Stimulated activated CD8-positive, alpha-beta memory T cell treated with anti-CD3 and anti-CD28 coated beads, Interleukin-4, amount 100 ng/mL, for 24 hours (primary cell): Measurements from ENCODE around the gene LYAR.

Experiments used
- DNase-seq: peaks from one replicate; pipeline ENCODE4 v3.0.0-alpha.2; 2020; ENCODE audit warnings: low read depth

LYAR gene, protein sequence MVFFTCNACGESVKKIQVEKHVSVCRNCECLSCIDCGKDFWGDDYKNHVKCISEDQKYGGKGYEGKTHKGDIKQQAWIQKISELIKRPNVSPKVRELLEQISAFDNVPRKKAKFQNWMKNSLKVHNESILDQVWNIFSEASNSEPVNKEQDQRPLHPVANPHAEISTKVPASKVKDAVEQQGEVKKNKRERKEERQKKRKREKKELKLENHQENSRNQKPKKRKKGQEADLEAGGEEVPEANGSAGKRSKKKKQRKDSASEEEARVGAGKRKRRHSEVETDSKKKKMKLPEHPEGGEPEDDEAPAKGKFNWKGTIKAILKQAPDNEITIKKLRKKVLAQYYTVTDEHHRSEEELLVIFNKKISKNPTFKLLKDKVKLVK

DNA sequence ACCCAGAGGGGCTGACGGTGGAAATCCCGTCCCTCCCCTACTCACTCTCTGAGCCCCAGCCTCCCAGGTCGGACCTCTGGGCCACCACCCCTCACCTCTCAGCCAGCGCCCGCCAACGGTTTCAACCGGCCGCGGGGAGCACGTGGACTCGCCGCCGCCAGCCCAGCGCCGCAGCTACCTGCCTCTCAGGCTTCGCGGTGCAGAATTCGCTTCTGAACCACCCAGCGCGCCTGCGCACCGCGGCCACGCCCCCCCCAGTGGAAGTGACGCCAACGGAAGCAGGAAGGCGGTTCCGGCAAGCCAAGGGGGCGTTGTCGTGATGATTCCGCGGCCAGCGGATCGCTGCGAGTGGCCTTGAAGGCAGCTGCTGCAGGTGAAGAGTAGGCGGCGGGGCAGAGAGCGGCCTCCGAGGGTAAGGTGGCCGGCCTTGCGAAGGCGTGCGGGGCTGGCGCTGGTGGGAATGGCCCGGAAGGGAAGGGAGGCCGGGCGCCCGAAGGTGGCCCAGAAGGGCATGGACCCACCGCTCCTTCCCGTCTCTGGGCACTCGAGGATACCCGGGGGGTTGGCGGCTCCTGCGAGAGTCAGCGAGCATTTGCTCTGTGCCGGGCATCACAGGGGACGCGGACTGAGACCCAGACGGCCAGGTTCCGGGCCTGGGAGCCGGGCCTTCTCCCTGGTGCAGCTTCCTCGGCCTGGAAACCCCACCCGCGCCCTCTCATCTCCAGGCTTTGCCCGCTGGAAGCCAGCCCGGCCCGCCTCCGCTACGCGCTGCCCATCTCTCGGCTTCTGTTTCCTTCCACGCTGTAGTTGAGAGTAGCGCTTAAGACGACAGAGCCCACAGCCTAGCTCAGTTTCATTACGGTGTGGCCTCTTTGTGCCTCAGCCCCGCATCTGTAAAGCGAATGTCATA, at the start of gene LYAR, which contains the start of gene ZBTB49:
TSS of gene LYAR (minus strand) at position 214 of the 910 bp plus-strand sequence. CDS start 6,412 bp downstream, outside the sequence.
TSS of gene ZBTB49 (plus strand) at position 311 of the 910 bp plus-strand sequence. CDS start 9,695 bp downstream, outside the sequence.
- DNase-seq: peak; percentile 96

- DNase-seq: no peak
Observed at GRCh38 chr4:4339504-4340085, 49.6 kb upstream of the LYAR start.

DNA sequence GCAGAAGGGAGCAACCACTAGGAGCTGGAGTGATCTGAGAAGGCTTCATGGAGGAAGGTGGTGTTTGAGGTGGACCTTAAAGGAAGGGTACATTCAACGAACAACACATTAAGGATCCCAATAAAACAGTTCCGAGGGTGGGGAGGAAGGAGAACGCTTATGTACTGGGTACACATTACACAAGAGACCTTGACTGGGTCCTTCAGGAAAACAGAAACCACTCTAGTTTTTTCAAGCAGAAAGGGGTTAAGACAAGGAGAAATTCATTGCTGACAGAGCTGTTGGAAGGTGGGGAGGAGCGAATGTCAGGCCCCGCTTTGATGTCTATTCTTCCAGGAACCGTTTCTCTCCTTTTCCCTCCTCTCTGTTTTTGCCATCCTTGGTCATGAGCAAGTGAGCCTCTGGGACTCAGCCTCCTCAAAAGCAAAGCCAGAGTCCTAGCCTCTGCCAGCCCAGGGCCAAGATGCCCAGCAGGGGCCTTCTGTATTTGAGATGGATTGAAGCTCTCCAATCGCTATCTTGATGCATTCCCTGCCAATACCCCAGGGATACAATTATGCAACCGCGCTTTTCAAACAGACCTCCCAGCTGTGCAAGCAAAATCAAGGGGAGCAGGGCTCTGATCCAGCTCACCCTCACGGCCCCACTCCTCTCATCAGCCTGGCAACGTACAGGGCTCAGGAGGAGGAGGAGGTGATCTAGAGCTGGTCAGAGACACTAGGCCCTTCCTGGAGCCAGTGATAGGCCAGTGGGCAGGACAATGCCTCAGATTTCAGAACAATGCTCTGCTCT, 48.5 kb upstream of the LYAR start:
- DNase-seq: no peak

- DNase-seq: peak; percentile 52
Observed at GRCh38 chr4:4334798-4335520, 45.0 kb upstream of the LYAR start.

GRCh38 chr4:4333265-4333706, 43.3 kb upstream of the LYAR start:
- DNase-seq: no peak

- no peak for DNase-seq
Observed at GRCh38 chr4:4332529-4332928, 42.6 kb upstream of the LYAR start.

- no peak for DNase-seq
Observed at GRCh38 chr4:4330794-4331193, 40.8 kb upstream of the LYAR start.

- no peak for DNase-seq
Observed at GRCh38 chr4:4329496-4329895, 39.5 kb upstream of the LYAR start.

- DNase-seq: no peak
Observed at GRCh38 chr4:4328840-4329239, 38.9 kb upstream of the LYAR start.

- DNase-seq: no peak
Observed at GRCh38 chr4:4328206-4328605, 38.3 kb upstream of the LYAR start.

GRCh38 chr4:4327652-4328121, 37.7 kb upstream of the LYAR start:
- no peak for DNase-seq

DNA sequence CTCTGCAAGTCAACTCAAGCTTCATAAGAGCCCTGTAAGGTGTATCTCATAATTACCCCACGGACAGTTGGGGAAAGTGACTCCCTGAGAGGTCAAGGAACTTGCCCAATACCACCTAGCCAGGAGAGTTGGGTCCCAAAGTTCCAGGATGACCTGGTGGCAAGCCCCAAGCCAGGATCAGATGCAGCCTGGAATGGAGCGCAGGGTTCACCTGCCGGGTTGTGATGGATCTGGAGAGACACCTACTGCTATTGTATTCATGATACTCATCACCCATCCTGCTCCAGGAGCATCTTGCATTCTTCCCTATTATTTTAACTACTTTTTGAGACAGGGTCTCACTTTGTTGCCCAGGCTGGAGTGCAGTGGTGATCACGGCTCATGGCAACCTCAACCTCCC, 36.2 kb upstream of the LYAR start:
- no peak for DNase-seq

- DNase-seq: no peak
Observed at GRCh38 chr4:4325321-4325720, 35.4 kb upstream of the LYAR start.

GRCh38 chr4:4323705-4324534, 34.0 kb upstream of the LYAR start:
- no peak for DNase-seq

DNA sequence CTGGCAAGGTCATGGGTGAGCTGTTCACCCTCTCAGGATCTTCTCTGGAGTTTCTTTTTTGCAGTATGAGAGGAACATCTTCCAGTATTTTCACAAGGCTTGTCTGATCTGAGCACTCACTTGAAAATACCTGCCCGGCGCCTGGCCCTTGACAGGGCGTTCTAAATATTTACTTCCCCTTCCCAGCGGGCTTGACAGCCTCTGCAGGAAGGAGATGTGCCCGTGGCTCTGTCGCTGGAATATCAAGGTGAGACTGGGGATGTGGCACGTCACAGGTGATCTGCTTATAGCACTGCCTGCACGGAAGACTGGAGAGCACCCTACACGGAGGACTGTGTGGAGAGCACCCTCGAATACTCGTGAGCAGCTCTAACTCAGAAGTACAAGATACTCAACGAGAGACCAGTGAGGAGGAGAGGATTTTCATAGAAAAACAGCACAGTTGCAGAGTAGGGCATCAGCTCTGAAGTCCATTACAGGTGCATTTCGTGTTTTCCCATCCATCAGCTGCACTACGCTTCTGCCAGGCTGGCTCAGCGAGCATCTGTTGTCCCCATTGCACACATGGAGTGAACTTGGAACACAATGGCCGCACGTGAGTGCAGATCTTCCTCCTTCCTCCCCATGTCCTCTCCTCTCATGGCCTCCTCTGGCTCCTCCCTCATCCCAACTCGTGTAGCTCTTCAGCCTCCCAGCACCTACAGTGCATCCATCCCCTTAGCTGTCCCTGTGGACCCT, 32.2 kb upstream of the LYAR start:
- no peak for DNase-seq

- no peak for DNase-seq
Observed at GRCh38 chr4:4320951-4321714, 31.2 kb upstream of the LYAR start.

DNA sequence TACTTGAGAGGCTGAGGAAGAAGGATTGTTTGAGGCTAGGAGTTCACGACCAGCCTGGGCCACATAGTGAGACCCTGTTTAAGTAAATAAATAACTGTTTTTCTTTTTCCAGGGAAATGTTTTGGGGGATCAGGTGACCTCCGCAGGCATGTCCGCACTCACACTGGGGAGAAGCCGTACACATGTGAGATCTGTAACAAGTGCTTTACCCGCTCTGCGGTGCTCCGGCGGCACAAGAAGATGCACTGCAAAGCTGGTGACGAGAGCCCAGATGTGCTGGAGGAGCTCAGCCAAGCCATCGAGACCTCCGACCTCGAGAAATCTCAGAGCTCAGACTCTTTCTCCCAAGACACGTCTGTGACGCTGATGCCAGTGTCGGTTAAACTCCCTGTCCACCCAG, 30.6 kb upstream of the LYAR start:
- no peak for DNase-seq

- DNase-seq: no peak
Observed at GRCh38 chr4:4317496-4318232, 27.7 kb upstream of the LYAR start.
